Small intestine (tissue), 7 donors: ENCODE results near the gene CLIC5. TPM values are rescaled to one million over a fixed set of nuclear protein-coding genes. Genes with fewer than 3 reads are reported as not detected.
A peak's percentile ranks its signal among the peaks of the same experiment; 100 is the strongest.

Source experiments
- DNase-seq, 2 donors: peaks; one replicate each; pipeline versions ENCODE4 v3.0.0 to v3.0.0-alpha.2; 2013
- FAIRE-seq: peaks from 2 replicates; lab custom pipeline; 2012; peaks lifted over from hg19 to GRCh38; lab: Jason Lieb, UNC
- H3K27ac ChIP-seq, 3 donors: one replicate each; pipeline ENCODE4 v1.5.1; 2013; ENCODE audit warnings: low read length in 2 of 3, mild to moderate bottlenecking in 2 of 3, control low read depth in 1 of 3, inconsistent platforms in 1 of 3, low read depth in 1 of 3, moderate library complexity in 1 of 3
- H3K27me3 ChIP-seq, 3 donors: one replicate each; pipeline ENCODE4 v1.6.1; 2013; ENCODE audit warnings: low read length in 3 of 3, inconsistent platforms in 1 of 3; ENCODE audit not compliant: control insufficient read depth in 3 of 3, insufficient read depth in 3 of 3
- H3K36me3 ChIP-seq, 3 donors: one replicate each; pipeline ENCODE4 v1.6.1; 2013; ENCODE audit warnings: low read length in 3 of 3, inconsistent platforms in 1 of 3, low read depth in 1 of 3, mild to moderate bottlenecking in 1 of 3, moderate library complexity in 1 of 3; ENCODE audit not compliant: control insufficient read depth in 3 of 3, insufficient read depth in 2 of 3
- H3K4me1 ChIP-seq, 3 donors: one replicate each; pipeline ENCODE4 v1.6.1; 2013; ENCODE audit warnings: low read length in 2 of 3, inconsistent platforms in 1 of 3, low read depth in 1 of 3, mild to moderate bottlenecking in 1 of 3, moderate library complexity in 1 of 3; ENCODE audit not compliant: control insufficient read depth in 3 of 3, insufficient read depth in 2 of 3
- H3K4me3 ChIP-seq, 3 donors: one replicate each; pipeline ENCODE4 v1.5.1; 2013; ENCODE audit warnings: low read length in 3 of 3, control low read depth in 1 of 3, inconsistent platforms in 1 of 3, low read depth in 1 of 3, mild to moderate bottlenecking in 1 of 3, moderate library complexity in 1 of 3
- H3K9me3 ChIP-seq, 2 donors: one replicate each; pipeline ENCODE4 v1.6.1; 2013; ENCODE audit warnings: low read depth in 1 of 2, low read length in 1 of 2; ENCODE audit not compliant: control insufficient read depth in 2 of 2, insufficient read depth in 1 of 2
- WGBS, 3 donors: extraction: QIAGEN DNeasy Blood & Tissue Kit; methylation state at CpG; one replicate each; pipeline ENCODE4 v1.1.7; 2013; 5-methylcytosine and 5-hydroxymethylcytosine counted together
- polyA plus RNA-seq, 4 donors: library from polyadenylated mRNA; stranded (reverse) in 3 of 4; unstranded in 1 of 4; fragments of 200-250 nt in 3 of 4; fragments of 120-200 nt in 1 of 4; gene quantifications; one replicate each; pipeline versions ENCODE4 v1.2.1 to v1.2.3, GENCODE V29; 2013
- donor health status: healthy with polysubstance abuse.
- donor health status: control.
- donor health status: control.
- donor health status: Bipolar disorder and iron deficiency.
- donor health status: healthy.

The CLIC5 gene
- polyA plus RNA-seq, 4 donors: 9.3 to 65.7 (median 21.8) TPM

GRCh38 chr6:45952546-45952945 lies 63.1 kb downstream of the CLIC5 start:
- 84 to 91% (median 90%) methylated on average over 3 of the region's 3 CpGs for WGBS, 3 donors
- FAIRE-seq (no peak), DNase-seq (no peak)
- H3K4me1 ChIP-seq: peaks cover 3 to 12% (median 4%) of the 10 kb centered on the region in 3 donors
- H3K9me3 ChIP-seq: no peaks in the 10 kb centered on the region
- H3K4me3 ChIP-seq: no peak overlapping the region
- H3K36me3 ChIP-seq: peaks cover 0 to 27% (median 2%) of the 10 kb centered on the region in 3 donors
- no peak overlapping the region for H3K27ac ChIP-seq
- no peaks in the 10 kb centered on the region for H3K27me3 ChIP-seq

- H3K27ac ChIP-seq: no peak overlapping the region
- 73 to 76% (median 74%) methylated on average over 7 of the region's 7 CpGs for WGBS, 3 donors
Observed at GRCh38 chr6:45952168-45952529, 63.5 kb downstream of the CLIC5 start.

DNA sequence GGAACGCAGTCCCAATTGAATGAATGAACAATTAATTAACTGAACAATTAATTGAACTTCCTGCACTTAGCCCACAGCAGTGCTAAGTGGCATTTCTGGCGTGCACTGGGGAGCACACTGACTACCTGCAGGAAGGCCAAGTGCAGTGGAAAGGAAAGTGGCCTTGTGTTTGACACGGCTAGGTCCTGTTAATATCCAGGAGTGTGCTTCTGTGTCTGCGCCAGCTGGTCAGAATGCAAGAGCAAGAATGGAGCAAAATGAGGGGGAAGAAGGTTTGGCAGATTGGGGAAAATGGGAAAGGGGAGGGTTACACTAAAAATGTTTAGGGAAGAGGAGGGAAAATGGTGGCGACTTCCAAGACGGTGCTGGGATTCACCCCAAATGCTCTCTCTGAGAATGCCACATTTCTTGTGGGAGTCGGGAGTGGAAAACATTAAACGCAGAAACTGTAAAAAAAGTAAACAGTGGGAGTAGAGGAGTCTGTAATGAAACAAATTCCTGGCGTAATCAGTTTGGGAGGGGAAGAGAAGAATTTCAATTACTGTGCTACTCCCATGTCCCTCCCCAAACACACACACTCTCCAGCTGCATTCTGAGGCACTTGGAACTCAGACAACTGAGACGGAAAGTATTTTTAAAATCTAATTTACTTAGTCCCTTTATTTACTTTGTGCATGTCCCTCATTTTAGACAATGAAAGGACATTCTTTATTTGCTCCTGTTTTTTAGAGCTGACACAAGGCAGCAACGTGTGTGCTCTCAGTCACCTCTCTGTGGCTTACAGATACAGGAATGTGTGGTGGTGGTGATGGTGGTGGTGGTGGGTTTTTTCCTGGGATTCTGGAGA lies 64.1 kb downstream of the CLIC5 start:
- H3K9me3 ChIP-seq: no peaks in the 10 kb centered on the region
- H3K27ac ChIP-seq: no peak overlapping the region
- peaks cover 0 to 37% (median 2%) of the 10 kb centered on the region in 3 donors for H3K36me3 ChIP-seq
- peaks cover 2 to 12% (median 3%) of the 10 kb centered on the region in 3 donors for H3K4me1 ChIP-seq
- no peaks in the 10 kb centered on the region for H3K27me3 ChIP-seq
- 56 to 58% (median 57%) methylated on average over 11 of the region's 11 CpGs for WGBS, 3 donors
- no peak overlapping the region for H3K4me3 ChIP-seq
- FAIRE-seq (no peak), DNase-seq (peak in 1 of 2 donors; percentile 40)

More at GRCh38 chr6:45952168-45952529, 63.5 kb downstream of the CLIC5 start:
- Histone ChIP-seq H3K9me3 (no peaks in the 10 kb centered on the region), H3K4me1 (peaks cover 3 to 12% (median 4%) of the 10 kb centered on the region in 3 donors), H3K36me3 (peaks cover 0 to 31% (median 2%) of the 10 kb centered on the region in 3 donors), H3K4me3 (no peak overlapping the region), H3K27me3 (no peaks in the 10 kb centered on the region)
- DNase-seq (no peak), FAIRE-seq (no peak)

- FAIRE-seq: no peak
- WGBS, 3 donors: 48 to 70% (median 50%) methylated on average over 7 of the region's 7 CpGs
Observed at GRCh38 chr6:45949256-45949655, 66.4 kb downstream of the CLIC5 start.

GRCh38 chr6:45947807-45948206 lies 67.9 kb downstream of the CLIC5 start:
- H3K4me1 ChIP-seq: peaks cover 0 to 5% (median 0%) of the 10 kb centered on the region in 3 donors
- FAIRE-seq: no peak
- DNase-seq: no peak
- no peak overlapping the region for H3K27ac ChIP-seq
- H3K27me3 ChIP-seq: no peaks in the 10 kb centered on the region
- no peak overlapping the region for H3K4me3 ChIP-seq
- no peaks in the 10 kb centered on the region for H3K9me3 ChIP-seq
- peaks cover 0 to 36% (median 2%) of the 10 kb centered on the region in 3 donors for H3K36me3 ChIP-seq

More at GRCh38 chr6:45949256-45949655, 66.4 kb downstream of the CLIC5 start:
- Histone ChIP-seq H3K36me3 (peaks cover 0 to 36% (median 2%) of the 10 kb centered on the region in 3 donors), H3K27me3 (no peaks in the 10 kb centered on the region), H3K4me3 (no peak overlapping the region), H3K27ac (no peak overlapping the region), H3K4me1 (peaks cover 0 to 5% (median 0%) of the 10 kb centered on the region in 3 donors), H3K9me3 (no peaks in the 10 kb centered on the region)
- DNase-seq: no peak

GRCh38 chr6:45946887-45947286 lies 68.8 kb downstream of the CLIC5 start:
- no peak for FAIRE-seq
- DNase-seq: no peak
- Histone ChIP-seq H3K27ac (no peak overlapping the region), H3K36me3 (peaks cover 0 to 31% (median 5%) of the 10 kb centered on the region in 3 donors), H3K4me1 (peaks cover 0 to 4% (median 0%) of the 10 kb centered on the region in 3 donors), H3K27me3 (no peaks in the 10 kb centered on the region), H3K4me3 (no peak overlapping the region), H3K9me3 (no peaks in the 10 kb centered on the region)
- 87 to 91% (median 91%) methylated on average over 6 of the region's 6 CpGs for WGBS, 3 donors

GRCh38 chr6:45946352-45946751 lies 69.3 kb downstream of the CLIC5 start:
- Histone ChIP-seq H3K4me3 (no peak overlapping the region), H3K36me3 (peaks cover 0 to 31% (median 9%) of the 10 kb centered on the region in 3 donors), H3K27ac (no peak overlapping the region), H3K27me3 (no peaks in the 10 kb centered on the region), H3K9me3 (no peaks in the 10 kb centered on the region), H3K4me1 (peaks cover 0 to 2% (median 0%) of the 10 kb centered on the region in 3 donors)
- FAIRE-seq (no peak), DNase-seq (peak in 1 of 2 donors; percentile 31)
- WGBS, 3 donors: 68 to 89% (median 84%) methylated on average over 3 of the region's 3 CpGs

- no peak overlapping the region for H3K27ac ChIP-seq
- no peak for FAIRE-seq
- H3K27me3 ChIP-seq: no peaks in the 10 kb centered on the region
- no peaks in the 10 kb centered on the region for H3K9me3 ChIP-seq
- peaks cover 0 to 2% (median 0%) of the 10 kb centered on the region in 3 donors for H3K4me1 ChIP-seq
- H3K4me3 ChIP-seq: no peak overlapping the region
- no peak for DNase-seq
- peaks cover 0 to 40% (median 11%) of the 10 kb centered on the region in 3 donors for H3K36me3 ChIP-seq
- 80 to 88% (median 87%) methylated on average over 3 of the region's 3 CpGs for WGBS, 3 donors
Observed at GRCh38 chr6:45942953-45943352, 72.7 kb downstream of the CLIC5 start.
